GM12872 (cell line): Measurements from ENCODE around the gene DYNC2H1.

ENCODE experiments used
- TF ChIP-seq, protein P1 (sequence below): IDR thresholded peaks from 3 replicates; pipeline ENCODE4 v1.5.1; 2011; ENCODE audit warnings: low read depth, mild to moderate bottlenecking, low read length, moderate library complexity; ENCODE audit not compliant: insufficient read depth

Gene DYNC2H1, protein sequence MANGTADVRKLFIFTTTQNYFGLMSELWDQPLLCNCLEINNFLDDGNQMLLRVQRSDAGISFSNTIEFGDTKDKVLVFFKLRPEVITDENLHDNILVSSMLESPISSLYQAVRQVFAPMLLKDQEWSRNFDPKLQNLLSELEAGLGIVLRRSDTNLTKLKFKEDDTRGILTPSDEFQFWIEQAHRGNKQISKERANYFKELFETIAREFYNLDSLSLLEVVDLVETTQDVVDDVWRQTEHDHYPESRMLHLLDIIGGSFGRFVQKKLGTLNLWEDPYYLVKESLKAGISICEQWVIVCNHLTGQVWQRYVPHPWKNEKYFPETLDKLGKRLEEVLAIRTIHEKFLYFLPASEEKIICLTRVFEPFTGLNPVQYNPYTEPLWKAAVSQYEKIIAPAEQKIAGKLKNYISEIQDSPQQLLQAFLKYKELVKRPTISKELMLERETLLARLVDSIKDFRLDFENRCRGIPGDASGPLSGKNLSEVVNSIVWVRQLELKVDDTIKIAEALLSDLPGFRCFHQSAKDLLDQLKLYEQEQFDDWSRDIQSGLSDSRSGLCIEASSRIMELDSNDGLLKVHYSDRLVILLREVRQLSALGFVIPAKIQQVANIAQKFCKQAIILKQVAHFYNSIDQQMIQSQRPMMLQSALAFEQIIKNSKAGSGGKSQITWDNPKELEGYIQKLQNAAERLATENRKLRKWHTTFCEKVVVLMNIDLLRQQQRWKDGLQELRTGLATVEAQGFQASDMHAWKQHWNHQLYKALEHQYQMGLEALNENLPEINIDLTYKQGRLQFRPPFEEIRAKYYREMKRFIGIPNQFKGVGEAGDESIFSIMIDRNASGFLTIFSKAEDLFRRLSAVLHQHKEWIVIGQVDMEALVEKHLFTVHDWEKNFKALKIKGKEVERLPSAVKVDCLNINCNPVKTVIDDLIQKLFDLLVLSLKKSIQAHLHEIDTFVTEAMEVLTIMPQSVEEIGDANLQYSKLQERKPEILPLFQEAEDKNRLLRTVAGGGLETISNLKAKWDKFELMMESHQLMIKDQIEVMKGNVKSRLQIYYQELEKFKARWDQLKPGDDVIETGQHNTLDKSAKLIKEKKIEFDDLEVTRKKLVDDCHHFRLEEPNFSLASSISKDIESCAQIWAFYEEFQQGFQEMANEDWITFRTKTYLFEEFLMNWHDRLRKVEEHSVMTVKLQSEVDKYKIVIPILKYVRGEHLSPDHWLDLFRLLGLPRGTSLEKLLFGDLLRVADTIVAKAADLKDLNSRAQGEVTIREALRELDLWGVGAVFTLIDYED (N-terminal part only)

DNA sequence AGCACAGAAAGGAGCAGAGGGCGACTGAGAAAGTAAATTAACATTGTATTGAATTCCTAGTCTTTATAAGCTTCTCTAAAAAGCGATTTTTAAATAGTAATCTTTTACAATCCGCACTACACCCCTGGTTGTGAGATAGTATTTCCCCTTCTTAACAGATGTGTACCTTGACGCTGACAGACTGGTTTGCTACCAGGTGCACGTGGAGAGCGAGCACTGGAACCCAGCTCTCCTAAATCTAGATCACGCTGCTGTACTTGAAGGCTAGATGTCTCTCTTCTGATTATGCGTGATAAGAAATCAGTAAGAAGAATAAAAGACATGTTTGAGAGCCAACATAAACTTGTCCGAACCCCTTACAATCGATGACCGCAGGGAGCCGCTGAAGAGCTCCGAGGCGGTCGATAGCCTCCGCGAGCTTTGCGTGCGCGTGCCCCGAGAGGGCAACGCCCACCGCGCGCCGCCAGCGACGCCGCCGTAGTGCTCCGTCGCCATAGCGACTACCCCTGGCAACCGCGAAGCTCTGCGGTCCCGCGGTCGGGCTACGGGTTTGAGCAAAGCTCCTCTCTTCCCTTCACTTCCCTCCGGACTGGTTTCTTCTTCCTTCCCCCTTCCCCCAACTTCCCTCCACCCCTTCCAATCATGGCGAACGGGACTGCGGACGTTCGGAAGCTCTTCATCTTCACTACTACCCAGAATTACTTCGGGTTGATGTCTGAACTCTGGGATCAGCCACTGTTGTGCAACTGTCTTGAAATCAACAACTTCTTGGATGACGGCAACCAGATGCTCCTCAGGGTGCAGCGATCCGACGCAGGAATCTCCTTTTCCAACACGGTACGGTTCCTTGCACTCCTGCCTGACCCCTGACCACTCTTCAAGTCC lies at the start of gene DYNC2H1:
Gene DYNC2H1, plus strand, starts transcription at position 494 of the 885 bp plus-strand sequence. Its CDS starts 149 bp downstream, at position 643.
- TF ChIP-seq, protein P1, sequence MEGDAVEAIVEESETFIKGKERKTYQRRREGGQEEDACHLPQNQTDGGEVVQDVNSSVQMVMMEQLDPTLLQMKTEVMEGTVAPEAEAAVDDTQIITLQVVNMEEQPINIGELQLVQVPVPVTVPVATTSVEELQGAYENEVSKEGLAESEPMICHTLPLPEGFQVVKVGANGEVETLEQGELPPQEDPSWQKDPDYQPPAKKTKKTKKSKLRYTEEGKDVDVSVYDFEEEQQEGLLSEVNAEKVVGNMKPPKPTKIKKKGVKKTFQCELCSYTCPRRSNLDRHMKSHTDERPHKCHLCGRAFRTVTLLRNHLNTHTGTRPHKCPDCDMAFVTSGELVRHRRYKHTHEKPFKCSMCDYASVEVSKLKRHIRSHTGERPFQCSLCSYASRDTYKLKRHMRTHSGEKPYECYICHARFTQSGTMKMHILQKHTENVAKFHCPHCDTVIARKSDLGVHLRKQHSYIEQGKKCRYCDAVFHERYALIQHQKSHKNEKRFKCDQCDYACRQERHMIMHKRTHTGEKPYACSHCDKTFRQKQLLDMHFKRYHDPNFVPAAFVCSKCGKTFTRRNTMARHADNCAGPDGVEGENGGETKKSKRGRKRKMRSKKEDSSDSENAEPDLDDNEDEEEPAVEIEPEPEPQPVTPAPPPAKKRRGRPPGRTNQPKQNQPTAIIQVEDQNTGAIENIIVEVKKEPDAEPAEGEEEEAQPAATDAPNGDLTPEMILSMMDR: peak; percentile 58

DNA sequence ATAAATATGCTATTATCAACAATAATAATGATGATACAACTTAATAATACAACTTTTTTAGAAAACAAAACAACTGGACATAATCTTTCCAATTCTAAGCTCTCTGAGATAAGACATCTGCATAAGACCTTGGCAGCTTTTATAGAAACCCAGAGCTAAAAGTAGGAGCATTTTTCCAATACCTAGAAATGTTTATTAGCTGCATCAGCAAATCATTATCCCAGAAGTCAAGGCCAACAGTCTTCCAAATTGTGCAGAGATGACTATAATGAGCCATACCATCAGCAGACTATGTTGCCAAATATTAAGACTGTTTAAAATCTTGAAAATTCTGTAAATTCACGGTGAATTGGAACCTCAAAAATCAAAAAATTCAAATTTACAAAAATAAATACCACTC lies 47.6 kb upstream of the DYNC2H1 start:
- TF ChIP-seq, protein P1: no peak

DNA sequence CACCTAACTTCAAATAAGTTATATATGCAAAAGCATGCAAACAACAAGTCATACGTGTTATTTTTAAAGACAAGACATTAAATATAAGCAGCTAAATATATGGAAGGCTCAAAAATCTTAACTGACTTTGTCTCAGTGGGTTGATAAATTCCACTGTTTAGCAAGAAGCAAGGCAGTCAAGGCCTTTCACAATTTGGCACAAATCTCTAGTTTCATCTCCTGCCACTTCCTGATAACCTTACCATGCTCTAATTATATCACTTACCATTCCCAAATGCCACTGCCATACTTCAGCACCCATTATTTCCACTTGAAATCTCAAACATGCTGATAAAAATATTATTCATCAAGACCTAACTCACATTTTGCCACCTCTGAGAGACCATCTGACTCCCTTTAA lies 42.1 kb upstream of the DYNC2H1 start:
- TF ChIP-seq, protein P1: no peak

DNA sequence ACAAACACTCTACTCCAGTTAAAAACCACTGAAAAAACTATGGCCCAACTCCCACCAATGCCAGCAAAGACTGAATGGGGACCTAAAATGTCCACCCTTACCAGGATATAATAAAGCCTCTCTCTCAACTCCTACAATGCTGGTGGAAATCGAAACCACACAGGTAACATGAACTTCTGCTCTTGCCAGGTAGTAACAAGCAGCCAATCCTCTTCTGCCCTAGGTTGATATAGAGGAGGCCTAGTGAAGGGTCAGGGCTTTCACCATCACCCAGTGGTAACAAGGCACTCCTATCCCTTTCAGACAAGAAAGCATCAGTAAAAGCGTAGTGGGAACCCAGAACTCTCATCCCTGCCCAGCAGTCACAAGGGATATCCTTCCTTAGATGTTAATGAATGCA lies 39.9 kb upstream of the DYNC2H1 start:
- TF ChIP-seq, protein P1: no peak

DNA sequence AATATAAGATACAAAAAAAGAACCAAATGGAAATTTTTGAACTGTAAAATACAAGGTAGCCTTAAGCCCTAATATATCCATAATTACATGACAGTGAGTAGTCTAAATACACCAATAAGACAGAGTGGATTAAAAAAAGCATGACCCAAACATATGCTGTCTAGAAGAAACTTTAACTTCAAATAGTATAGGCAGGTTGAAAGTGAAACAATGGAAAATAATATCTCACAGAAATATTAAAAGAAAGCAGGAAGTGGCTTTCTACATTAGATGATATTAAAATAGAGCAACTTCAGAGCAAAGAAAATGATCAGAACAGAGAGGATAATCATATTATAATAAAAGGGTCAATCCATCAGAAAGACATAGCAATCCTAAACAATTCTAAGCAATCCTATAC lies 39.1 kb upstream of the DYNC2H1 start:
- TF ChIP-seq, protein P1: no peak

DNA sequence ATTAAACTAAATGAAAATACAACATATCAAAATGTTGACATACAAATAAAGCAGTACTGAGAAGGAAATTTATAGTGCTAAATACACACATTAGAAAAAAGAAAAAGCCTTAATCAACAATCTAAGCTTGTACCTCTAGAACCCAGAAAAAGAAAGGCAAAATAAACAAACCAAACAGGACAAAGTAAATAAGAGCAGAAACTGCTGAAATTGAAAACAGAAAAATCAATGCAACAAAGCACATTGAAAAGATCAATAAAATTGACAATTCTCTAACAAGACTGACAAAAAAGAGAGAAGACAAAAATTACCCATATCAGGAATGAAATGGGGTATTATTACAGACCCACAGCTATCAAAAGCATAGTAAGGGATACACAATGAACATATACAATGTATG lies 38.2 kb upstream of the DYNC2H1 start:
- TF ChIP-seq, protein P1: no peak
